ENCODE measurements around the gene PGAP1.

DNA sequence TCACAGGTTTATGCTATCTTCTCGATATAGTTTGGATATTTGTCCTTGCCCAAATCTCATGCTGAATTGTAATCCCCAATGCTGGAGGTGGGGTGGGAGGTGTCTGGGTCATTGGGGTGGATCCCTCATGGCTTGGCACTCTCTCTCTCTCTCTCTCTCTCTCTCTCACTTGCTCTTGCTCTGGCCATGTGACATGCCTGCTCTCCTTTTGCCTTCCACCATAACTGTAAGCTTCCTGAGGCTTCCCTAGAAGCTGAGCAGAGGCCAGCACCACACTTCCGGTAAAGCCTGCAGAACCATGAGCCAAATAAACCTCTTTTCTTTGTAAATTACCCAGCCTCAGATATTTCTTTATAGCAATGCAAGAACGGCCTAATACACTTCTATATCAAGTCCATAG is 41.3 kb upstream of the PGAP1 start:
- no peak for TF ChIP-seq CTCF (IDR thresholded peaks at IDR 0.05; ENCODE audit: insufficient read depth, low read depth, low read length)
- TF ChIP-seq EZH2 (IDR thresholded peaks at IDR 0.05; ENCODE audit: insufficient read depth, low read length): no peak
